G401.6 (cell line): ENCODE results near the gene WDR72.
"Not testable (repeated sequence)": the region's sequence is repeated elsewhere in the genome, so short reads cannot be mapped to it uniquely, and the experiment has no call there.

Experiments
- FAIRE-seq: peaks from 2 replicates; lab custom pipeline; 2012; peaks lifted over from hg19 to GRCh38; lab: Jason Lieb, UNC

The WDR72 gene

DNA sequence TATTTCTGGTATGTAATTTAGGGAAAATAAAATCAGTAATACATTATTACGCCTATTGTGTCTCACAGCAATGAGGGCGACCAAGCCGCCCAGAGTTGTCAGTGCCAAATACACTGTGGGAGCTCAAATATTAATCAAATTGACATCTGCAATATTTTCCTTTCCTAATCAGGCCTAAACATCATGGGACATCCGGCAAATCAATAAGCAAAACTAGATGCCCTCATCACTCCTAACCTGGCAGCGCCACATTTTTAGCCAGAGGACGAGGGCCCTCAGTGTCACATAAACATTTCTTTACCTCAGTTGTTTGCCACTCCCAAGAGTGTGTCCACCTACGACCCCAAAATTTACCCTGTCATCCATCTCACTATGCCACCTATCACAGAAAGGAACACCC, 64.1 kb downstream of the WDR72 start:
- FAIRE-seq: no peak

DNA sequence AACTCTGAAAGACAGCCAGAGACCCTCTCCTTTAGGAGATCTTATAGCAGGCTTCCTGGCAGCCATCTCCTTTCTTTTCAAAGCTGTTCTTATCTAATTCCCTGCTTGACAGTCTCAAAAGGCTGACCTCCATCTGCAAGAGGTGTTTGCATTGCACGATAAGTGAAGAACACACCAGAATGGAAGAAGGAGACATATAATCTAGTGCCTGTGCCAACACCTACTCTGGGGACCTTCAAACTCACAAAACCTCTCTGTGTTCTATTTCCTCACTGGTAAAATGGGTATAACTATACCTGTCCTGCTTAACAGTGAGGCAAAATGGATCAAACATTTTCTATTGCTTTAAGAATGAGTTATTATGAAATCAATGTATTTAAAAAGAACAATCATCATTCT, 65.0 kb downstream of the WDR72 start:
- no peak for FAIRE-seq

DNA sequence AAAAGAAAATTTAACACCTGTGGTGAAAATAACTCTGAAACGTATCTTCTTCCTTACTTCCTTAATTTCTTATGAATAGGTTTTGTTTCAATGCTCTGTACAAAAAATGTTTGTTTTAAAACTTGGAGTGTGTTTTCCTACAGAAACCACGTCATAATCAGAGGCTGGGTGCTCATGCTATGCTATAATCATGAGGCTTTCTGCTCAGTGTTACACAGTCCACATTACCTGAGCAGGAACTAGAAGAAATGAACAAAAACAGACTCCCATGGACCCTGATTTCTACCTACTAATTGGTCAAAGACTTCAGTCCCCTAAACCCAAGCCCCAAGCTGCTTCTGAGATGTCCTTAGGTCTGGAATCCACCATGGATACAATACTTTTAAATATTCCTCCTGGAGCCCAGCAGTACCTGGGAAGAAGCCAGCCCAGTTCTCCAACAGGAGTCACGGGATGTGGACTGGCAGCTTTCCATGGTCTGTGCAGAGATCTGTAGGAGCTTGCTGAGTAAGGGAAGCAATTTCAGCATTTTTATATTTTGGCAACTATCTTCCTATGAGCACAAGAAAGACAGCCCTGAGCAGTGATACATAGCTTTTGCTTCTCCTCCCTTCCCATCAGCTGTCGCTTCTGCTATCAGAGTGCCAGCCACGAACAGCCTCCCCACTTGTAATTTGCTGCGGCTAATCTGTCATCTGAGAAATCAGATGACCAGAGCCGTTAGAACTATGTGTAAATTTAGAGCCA, 65.6 kb downstream of the WDR72 start:
- no peak for FAIRE-seq

DNA sequence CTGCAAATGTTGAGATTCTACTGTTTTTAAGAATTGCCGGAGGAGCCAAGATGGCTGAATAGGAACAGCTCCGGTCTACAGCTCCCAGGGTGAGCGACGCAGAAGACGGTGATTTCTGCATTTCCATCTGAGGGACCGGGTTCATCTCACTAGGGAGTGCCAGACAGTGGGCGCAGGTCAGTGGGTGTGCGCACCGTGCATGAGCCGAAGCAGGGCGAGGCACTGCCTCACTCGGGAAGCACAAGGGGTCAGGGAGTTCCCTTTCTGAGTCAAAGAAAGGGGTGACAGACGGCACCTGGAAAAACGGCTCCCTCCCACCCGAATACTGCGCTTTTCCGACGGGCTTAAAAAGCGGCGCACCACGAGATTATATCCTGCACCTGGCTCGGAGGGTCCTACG, 75.3 kb downstream of the WDR72 start:
- FAIRE-seq: not testable (repeated sequence)

DNA sequence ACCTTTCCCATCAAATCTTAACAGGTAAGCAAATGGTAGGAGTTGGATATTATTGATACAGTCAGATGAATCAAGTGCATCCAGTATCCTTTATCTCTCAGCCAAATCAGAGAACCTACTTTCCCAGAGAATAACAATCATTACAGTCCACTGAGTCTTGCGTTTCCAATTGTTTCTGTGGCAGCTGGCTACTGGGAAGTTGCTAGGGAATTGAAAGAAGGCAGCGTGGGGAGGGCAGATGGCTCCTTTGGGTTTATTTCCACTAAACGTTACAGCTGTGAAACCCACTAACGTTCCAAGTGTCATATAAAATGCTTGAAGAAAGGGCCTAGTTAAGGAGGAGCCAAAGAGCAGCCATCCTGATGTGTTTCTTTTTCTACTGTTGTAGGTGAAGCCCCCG, 78.4 kb downstream of the WDR72 start:
- no peak for FAIRE-seq

DNA sequence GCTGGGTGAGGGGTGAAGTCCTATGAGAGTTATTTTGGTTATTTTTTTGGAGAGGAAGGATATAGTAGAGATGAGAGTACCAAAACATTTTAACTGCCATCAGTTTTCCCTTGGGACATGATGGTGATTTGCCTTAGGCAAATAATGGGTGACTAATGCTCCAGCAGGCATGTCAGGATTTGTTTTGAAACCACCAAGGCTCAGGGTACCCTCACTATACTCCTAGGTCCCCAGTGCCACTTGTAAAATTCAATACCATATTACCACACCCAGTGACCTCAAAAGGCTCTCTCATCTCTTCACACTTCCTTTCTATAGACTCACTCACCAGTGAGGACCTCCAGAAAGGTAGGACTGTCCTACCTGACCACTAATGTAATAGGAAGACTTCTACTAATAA, 83.6 kb downstream of the WDR72 start:
- no peak for FAIRE-seq

DNA sequence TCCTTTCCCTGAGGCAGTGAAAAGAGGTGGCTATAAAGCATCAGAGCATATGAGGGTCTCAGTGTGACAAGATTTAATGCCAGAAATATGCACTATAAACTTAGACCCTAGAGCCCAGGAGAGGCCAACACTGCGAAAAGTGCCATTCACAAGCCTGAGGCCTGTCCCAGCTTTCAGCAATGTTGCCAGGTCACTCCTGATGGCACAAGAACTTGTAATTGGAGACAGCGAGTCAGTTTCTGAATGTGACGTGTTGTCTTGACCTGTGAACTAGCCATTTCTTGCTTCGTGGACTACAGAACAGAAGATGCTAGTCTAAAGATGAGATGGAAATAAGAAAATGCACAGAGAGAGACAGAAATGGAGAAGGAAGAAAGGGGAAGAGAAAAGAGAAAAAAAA, 87.9 kb downstream of the WDR72 start:
- FAIRE-seq: no peak

DNA sequence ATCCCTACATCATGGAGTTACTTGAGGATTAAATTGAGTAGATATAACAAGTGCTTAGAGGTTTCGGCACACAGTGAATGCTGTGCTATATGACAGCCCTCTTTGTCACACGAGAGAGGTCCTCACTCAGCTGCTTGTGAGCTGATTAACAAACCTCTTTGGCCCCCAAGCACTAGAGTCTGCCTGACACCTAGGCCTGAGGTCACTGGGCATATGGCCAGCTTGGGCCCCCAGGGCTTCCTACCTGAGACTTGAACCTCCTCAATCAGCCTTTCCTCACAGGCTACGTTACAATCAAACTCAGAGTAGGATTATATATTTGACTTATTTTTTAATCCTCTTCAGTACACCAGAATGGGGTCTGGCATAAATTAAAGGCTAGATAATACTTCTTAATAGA, 88.8 kb downstream of the WDR72 start:
- no peak for FAIRE-seq

DNA sequence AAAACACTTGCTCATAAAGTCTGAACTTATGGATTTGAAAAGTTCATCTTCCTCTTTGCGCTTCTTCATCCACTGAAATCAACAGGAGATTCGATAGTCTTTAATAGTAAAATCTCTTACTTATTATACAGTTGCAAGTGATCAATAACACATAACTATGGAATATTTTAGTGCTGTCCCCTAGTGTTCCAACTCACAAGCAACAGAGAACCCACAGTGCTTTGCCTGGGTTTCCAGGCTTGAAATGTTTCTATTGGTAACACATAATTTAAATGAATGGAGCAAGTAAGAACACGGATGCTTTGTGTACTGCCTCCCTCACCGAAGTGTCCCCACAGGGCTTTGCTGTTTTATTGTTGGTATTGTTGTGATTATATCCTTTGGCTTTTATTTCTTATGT, 93.5 kb downstream of the WDR72 start:
- no peak for FAIRE-seq

DNA sequence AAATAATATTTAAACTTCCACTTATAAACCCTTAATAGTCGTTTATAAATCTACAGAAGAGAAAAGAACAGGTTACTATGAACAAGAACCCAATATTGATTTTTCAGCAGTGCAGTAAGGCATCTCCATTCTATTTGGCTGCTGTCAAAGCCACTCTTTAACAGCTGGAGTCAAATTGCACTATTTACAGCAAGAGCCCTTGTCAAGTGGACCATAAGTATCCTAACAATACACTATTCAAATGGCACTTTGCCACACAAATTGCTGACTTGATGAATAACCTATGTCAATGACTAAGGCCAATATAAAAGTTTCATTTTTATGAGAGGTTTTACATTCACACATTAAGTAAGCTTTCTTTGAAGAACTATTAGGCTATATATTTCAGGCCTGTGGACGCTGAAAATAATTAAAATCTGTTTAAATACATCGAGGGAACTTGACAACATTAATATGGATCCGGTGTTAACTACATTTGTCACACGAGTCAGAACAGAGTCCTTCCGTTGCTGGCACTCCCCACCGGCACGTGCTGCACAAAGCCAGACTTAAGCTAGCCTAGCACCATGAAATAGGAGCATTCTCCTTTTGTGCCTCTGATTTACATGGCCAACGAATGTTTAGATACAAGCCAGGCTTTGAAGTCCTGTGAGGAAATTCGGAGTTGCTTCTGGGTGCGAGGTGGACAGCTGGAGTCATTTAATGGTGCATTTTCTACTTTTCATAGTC, 100.5 kb downstream of the WDR72 start:
- no peak for FAIRE-seq

DNA sequence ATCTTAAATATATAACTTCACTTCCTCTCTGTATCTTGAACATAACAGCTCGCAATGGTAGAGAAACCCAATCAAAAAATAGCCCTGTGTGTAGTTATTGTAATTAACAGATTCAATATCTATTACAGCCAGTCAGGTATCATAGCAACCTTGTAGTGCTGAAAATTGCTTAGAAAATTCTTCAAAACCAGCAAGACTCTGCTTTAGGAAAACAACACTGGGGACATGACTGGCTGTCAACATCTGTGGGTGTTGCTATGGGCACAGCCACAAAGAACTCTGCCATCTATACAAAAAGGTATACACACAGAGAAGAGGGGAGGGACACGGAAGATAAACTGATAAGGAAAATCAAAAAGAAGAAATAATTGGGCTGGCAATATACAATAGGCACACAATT, 101.2 kb downstream of the WDR72 start:
- FAIRE-seq: no peak

DNA sequence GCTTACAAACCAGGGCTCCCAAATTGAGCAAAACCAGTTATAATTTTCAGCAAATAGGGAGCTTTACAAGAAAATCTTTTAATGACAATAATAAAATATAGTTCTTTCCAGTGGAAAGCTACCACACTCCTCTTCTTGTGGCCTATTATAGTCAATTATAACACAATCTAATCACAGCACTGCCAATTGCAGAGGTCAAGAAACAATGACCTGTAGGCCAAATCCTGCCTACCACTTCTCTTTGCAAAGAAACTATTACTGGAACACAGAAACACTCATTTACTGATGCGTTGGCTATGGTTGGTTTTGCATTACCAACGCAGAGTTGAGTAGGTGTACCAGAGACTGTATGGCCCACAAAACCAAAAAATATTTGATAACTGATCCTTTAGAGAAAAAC, 110.5 kb downstream of the WDR72 start:
- no peak for FAIRE-seq

DNA sequence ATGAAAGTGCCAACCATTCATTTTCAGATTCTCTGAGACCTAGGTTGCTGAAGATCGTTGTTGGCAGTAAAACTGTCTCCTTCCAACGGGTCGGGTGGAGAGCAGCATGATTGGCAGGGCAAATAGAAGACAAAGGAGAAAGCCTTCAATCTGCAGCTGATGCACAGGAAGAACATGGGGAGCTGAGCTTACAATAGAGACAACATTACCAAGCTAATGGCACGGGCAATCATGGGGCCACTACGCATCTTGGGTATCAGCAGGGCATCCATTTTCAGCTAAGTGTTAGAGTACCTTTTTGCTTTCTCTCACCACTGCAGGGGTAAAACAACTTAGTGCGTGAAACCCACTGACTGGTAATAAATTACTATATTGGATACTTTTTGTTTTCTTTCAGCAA, 114.8 kb downstream of the WDR72 start:
- FAIRE-seq: no peak

DNA sequence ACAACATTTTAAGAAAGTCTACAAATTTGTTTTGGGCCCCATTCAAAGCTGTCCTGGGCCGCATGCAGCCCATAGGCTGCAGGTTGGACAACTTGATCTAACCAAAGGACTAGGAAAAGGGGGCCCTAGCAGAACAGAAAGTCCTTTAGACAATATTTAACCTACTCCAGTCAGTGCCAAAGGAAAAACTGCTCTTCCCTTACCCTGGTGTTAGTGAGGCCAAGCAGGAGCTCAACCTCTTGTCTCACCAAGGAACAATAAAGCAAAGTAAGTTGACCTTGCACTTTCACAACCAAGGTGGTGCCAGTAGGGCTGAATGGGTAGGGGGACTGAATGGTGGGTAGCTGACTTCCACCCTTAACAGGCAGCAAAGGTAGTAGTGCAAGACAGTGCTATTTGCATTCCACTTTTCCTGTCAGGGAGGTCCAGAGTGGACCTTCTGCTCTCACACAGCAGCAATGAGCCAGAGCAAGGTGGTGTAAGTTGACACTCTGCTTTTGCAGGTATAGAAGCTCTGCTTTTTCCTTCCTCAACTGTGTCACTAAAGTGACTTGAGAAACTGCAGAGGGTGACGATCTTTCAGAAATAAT, 124.9 kb downstream of the WDR72 start:
- FAIRE-seq: no peak

DNA sequence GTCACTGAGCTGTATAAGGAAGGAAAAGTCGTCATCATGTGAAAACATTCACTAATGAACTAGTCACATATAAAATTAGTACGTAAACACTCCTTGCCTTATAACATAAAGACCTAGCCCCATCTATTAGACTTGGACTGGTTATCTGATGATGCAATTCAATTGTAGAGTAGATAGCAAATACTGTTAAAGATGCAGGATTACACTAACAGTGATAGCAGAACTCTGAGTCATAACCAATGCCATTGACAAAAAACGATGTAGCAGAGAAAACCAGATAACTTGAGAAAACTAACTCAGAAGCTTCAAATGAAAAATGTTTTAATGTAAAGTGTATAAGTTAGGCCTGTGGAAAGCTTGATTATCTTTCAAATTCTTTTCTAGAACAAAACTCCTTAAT, 132.2 kb downstream of the WDR72 start:
- no peak for FAIRE-seq

DNA sequence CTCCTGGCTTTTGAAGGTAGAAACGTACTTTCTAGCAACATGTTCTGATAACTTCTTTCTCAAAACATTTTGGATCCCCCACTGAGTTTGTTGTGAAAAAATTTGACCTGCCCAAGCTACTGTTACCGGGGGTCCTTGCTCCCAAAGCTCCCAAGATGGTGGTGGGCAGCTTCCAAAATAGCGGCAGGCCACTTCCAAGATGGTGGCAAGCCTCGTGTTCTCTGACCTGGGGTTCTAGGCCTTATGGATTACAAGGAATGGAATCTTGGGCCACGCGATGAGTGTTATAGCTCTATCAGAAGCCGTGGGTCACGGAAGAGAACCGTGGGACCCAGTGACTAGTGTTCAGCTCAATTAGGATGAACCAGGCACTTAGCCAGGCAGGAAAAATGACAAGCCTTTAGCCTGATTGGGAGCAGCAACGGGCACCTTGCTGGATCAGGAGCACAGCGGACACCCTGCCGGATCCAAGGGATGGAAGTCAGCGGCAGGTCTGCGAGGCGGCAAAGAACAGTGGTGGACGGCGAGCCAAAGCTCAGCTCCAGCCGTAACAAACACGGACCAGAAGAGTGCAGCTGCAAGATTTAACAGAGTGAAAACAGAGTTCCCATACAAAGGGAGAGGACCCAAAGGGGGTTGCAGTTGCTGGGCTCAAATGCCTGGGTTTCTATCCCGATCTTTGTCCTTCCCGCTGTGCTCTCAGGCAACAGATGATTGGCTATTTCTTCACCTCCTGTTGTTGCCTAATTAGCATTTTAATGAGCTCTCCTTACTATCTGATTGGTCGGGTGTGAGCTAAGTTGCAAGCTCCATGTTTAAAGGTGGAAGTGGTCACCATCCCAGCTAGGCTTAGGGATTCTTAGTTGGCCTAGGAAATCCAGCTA, 133.3 kb downstream of the WDR72 start:
- no peak for FAIRE-seq

DNA sequence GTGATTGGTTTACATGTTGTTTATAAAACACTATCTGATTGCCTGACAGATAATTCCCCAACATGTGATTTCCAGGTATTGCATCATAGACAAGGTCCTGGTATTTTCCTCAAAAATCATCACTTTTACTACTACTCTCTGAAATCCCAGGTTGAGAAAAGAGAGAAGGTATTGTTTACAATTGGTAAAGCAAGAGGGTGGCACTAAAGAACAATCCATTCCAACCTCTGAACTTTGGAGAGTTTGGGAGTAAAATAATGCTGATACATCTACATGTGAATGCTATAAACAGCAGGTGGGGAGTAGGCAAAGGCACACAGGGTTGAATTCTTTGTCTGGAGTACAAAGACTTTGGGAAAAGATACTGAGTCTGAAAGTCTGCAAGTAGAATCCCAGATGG, 134.2 kb downstream of the WDR72 start:
- FAIRE-seq: no peak

DNA sequence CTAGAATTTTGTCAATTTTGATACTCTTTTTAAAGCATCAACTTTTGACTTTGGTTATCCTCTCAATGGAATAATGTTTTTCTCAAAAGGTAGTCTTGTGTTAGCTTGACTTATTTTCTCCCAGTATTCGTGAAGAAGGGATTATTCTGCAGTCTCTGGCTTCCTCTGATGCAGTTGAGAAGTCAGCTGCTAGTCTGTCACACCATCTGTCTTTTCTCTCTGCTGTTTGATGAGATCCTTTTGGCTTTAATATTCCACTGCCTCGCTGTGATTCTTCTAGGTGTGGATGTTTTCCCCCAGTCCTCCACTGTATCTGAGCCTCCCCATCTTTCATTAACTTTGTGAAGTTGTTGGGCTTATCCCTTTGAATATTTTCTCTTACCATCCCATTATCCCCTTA, 141.0 kb downstream of the WDR72 start:
- FAIRE-seq: no peak

DNA sequence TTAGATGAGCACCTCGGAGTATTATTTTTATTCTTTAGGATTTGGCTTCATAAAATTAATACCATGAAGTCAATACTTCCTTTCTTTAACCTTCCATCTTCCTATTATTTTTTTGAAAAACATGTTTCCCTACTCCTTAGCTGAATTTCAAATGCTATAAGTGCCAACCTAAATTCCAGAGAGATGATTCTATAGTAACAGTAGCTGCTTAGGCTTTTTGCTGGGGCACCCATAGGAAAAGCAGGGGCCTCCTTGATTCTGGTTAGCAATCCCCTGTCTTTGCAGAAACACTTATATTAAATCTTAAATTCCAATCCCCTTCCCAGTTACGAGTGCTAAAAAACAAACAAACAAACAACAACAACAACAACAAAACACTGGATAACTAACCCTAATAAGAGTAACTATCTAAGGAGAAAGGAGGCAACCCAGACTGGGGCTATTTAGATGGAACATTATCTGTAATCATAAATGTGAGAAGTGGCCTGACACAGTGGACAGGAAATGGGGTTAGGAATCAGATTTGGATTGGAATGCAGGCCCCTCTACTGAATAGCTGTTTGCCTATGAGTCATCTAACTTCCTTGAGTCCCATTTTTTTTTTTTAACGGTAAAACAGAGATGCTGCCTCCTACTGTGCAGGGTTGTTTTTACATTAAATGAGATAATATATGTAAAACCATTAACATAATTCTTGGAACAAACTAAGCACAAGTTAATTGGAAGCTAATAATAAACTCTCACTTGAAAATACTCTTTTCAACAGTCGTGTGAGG, 148.1 kb downstream of the WDR72 start:
- no peak for FAIRE-seq

DNA sequence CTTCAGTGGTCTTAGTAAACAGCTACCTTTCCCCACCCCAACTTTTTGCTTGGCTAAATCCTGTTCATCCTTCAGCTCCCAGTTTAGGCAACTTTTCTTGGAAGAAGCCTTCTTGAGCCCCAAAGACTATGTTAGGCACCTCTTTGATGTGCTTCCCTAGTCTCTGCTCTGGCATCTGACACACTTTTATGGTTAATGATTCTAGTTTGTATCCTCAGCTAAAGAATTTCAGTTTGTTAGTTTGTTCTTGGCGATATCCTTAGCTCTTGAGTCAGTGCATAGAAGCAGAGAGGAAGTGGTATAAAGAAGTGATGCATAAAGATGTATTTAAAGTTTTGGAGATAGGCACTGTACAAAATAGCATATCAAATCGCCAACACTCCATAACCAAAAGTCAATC, 168.4 kb downstream of the WDR72 start:
- FAIRE-seq: no peak

DNA sequence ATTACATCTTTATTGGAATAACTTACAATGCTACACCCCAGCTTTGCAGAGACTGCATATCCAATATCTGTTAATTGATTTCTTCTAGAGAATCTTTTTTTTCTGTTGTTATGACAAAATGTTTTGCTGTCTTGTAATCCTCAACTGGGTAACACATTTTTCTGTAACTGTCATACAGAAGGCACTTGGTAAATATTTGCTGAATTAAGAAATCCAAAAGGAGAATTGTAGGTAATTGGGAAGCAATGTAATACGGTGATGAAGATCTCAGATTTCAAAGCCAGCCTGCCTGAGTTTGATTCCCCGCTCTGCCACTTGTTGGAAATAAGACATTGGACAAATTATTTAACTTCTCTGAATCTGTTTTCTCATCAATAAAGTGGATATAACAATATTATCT, 169.1 kb downstream of the WDR72 start:
- no peak for FAIRE-seq

DNA sequence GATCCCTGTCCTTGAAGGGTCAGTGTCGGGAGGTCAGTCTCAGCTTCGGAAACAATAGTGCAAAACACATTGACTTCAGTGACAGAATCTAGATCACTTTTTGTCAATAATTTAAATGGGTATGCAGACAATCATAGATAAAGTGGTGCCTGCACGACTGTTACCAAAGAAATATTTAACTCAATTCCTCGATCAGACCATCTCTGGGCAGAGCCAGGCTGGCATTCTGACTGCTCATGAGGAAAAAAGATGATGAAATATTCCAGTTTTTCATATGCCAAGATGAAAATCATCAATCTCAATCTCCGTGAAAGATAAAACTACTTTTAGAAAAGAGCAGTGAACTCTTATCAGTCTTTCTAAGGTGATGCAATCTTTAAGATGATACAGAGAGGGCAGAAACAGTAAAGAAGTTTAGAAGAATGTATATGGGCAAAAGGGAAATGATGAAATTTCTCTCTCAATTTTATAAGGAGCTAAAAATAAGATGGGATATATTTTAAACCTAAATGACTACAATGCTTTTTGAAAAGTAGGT, 169.9 kb downstream of the WDR72 start:
- no peak for FAIRE-seq
